ENCODE results near the gene DPYSL3.
A peak's percentile ranks its signal among the peaks of the same experiment; 100 is the strongest.

DPYSL3 gene

DNA sequence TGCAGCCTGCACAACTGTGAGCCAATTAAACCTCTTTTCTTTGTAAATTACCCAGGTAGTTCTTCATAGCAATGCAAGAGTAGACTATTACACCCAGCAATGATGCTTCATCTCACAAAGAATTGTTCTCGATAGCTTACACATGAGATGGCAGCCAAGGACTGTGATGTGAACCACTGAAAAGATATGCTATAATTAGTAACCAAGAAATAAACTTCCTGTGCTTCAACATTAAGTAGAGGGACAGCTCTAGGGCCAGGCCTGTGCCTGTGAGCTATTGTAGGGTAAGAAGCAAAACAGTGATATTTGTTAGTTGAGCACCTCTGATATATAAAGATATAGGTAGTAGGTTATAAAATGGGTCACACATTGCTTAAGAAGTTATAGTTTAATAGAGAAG is 41.8 kb upstream of the DPYSL3 start:
- no peak for DNase-seq (ENCODE audit: low read depth)
- H3K4me3 ChIP-seq (replicated peaks; ENCODE audit: low read depth, low read length) = no peak overlapping the region
- TF ChIP-seq, protein P1, sequence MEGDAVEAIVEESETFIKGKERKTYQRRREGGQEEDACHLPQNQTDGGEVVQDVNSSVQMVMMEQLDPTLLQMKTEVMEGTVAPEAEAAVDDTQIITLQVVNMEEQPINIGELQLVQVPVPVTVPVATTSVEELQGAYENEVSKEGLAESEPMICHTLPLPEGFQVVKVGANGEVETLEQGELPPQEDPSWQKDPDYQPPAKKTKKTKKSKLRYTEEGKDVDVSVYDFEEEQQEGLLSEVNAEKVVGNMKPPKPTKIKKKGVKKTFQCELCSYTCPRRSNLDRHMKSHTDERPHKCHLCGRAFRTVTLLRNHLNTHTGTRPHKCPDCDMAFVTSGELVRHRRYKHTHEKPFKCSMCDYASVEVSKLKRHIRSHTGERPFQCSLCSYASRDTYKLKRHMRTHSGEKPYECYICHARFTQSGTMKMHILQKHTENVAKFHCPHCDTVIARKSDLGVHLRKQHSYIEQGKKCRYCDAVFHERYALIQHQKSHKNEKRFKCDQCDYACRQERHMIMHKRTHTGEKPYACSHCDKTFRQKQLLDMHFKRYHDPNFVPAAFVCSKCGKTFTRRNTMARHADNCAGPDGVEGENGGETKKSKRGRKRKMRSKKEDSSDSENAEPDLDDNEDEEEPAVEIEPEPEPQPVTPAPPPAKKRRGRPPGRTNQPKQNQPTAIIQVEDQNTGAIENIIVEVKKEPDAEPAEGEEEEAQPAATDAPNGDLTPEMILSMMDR (IDR thresholded peaks at IDR 0.05; ENCODE audit: low read length, missing control alignments) = no peak

DNA sequence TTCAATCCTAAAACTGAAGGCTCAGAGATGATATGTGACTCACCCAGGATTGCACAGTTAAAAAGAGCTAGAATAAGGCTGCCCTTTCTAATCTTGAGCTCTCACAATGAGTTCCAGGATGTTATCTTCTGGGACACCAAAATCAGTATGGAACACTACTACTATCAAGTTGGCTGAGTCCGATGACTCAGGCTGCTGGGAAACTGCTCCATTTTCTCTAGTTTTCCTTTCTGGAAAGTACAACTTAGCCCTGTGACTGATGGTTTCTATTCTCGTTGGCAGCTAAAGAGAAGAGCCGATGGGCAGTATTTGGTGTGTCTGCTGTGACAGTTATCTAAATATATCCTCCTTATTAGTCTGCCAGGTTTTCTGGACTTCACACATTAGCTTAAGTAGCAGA is 37.9 kb upstream of the DPYSL3 start:
- H3K4me3 ChIP-seq (replicated peaks; ENCODE audit: low read depth, low read length) = no peak overlapping the region
- TF ChIP-seq, protein P1 (IDR thresholded peaks at IDR 0.05; ENCODE audit: low read length, missing control alignments) = no peak
- DNase-seq (ENCODE audit: low read depth) = peak; percentile 61

- TF ChIP-seq, protein P1 (IDR thresholded peaks at IDR 0.05; ENCODE audit: low read length, missing control alignments) = no peak
- no peak for DNase-seq (ENCODE audit: low read depth)
- H3K4me3 ChIP-seq (replicated peaks; ENCODE audit: low read depth, low read length) = no peak overlapping the region
These were observed 34.7 kb upstream of the DPYSL3 start for GRCh38 chr5:147544556-147544955.

GRCh38 chr5:147539053-147539452 is 29.2 kb upstream of the DPYSL3 start:
- TF ChIP-seq, protein P1 (IDR thresholded peaks at IDR 0.05; ENCODE audit: low read length, missing control alignments) = no peak
- no peak overlapping the region for H3K4me3 ChIP-seq (replicated peaks; ENCODE audit: low read depth, low read length)
- peak; percentile 43 for DNase-seq (ENCODE audit: low read depth)

DNA sequence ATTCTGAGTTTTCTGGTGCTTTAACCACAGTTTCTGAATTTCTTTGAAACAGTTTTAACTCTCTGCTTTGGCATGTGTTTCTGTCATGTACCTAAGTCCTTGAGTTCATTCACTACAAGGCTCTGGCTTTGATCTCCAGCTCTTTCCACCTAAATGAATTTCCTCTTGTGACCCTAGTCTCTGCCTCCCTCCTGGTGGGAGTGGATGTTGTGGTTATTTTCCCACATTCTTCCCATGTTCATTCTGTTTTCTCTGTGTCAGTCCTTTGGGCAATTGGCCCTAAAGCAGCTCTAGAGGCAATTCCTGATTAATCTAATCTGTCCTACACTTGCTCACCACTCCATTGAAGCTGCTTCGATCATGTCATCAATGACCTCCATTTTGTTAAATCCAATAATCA is 28.4 kb upstream of the DPYSL3 start:
- no peak overlapping the region for H3K4me3 ChIP-seq (replicated peaks; ENCODE audit: low read depth, low read length)
- TF ChIP-seq, protein P1 (IDR thresholded peaks at IDR 0.05; ENCODE audit: low read length, missing control alignments) = no peak
- DNase-seq (ENCODE audit: low read depth) = peak; percentile 59

DNA sequence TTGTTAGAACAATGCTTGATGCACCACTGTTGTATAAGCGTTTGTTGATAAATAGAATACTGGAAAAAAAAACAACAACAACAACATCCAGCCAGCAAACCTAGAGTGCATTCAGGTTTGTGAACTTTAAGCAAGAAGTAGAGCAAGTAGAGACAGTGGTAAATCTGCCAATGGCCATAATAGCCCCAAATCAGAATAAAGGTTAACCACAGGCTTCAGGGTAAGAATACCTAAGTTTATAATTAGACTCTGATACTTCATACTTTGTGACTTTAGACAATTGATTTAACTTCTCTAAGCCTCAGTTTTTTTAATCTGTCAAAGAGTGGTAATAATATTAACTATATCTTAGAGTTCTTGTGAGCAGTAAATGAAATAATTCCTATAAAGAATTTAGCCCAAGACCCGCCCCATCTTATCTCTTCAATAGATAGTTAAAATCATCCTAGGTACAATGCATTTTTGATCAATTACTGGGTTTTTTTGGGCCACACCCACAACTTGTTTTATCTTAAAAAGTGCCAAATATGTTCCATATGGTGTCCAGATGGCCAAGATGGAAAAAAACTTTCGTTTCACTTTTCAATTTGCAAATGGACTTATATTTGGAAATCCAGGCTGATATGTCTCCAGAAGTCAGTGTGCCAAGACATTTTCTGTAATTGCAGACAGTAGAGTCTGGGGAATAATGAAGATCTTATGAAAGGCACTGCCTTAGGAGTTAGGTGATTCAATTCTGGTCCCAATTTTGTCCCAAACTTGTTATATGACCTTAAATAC is 24.5 kb upstream of the DPYSL3 start:
- TF ChIP-seq, protein P1 (IDR thresholded peaks at IDR 0.05; ENCODE audit: low read length, missing control alignments) = no peak
- H3K4me3 ChIP-seq (replicated peaks; ENCODE audit: low read depth, low read length) = no peak overlapping the region
- DNase-seq (ENCODE audit: low read depth) = peak; percentile 64

GRCh38 chr5:147532156-147532555 is 22.3 kb upstream of the DPYSL3 start:
- no peak overlapping the region for H3K4me3 ChIP-seq (replicated peaks; ENCODE audit: low read depth, low read length)
- TF ChIP-seq, protein P1 (IDR thresholded peaks at IDR 0.05; ENCODE audit: low read length, missing control alignments) = no peak

More at GRCh38 chr5:147532156-147532555, 22.3 kb upstream of the DPYSL3 start:
- no peak for DNase-seq (ENCODE audit: low read depth)

All from fibroblast of pulmonary artery (primary cell).